ENCODE results near the gene FYB2. TPM values are rescaled to one million over a fixed set of nuclear protein-coding genes. Genes with fewer than 3 reads are reported as not detected.

FYB2 gene
- polyA plus RNA-seq, 1 donor (not counting 4 experiments of a cell fraction or from before 2014, with no cell fraction given) = not detected

DNA sequence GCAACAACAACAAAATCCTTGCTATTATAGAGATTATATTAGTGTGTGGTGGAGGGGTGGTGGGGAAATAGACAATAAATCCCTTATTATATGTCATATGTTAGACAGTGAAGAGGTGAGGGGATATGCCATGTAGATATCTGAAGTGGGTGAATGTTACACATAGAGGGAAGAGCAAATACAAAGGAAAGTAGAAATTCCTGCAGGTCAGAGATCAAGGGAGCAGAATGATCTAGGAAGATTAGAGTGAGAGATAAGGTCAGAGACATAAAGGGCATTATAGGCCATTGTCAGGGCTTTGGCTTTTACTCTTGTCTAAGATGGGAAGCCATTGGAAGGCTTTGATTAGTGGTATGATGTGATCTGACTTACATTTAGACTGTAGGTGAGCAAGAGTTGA lies 135.6 kb downstream of the FYB2 start:
- Histone ChIP-seq H3K4me3 (ENCODE audit: control insufficient read depth in 2 of 3, extremely low read depth in 1 of 3, insufficient read depth in 2 of 3, low read depth in 1 of 3, low read length in 3 of 3) (no peak overlapping the region), H3K4me2 (ENCODE audit: control insufficient read depth, extremely low read depth, insufficient read depth, low read depth, low read length) (no peak overlapping the region), H3K27me3 (ENCODE audit: control insufficient read depth, extremely low read depth, insufficient read depth, low read length) (no peaks in the 10 kb centered on the region), H3K79me2 (ENCODE audit: control insufficient read depth, insufficient read depth, low read length) (no peaks in the 10 kb centered on the region), H3K9ac (ENCODE audit: control insufficient read depth, extremely low read depth, insufficient read depth, low read length) (no peak overlapping the region), H2AFZ (ENCODE audit: control insufficient read depth, low read length) (no peak overlapping the region), H3K9me3 (ENCODE audit: control insufficient read depth, low read depth, low read length) (no peaks in the 10 kb centered on the region), H4K20me1 (ENCODE audit: control insufficient read depth, extremely low read depth, insufficient read depth, low read length) (no peaks in the 10 kb centered on the region), H3K27ac (ENCODE audit: control insufficient read depth, insufficient read depth, low read length) (no peak overlapping the region), H3K36me3 (ENCODE audit: control insufficient read depth in 2 of 2, extremely low read depth in 1 of 2, insufficient read depth in 2 of 2, low read length in 2 of 2) (no peaks in the 10 kb centered on the region), H3K9me1 (ENCODE audit: control insufficient read depth, extremely low read depth, insufficient read depth, low read length) (no peaks in the 10 kb centered on the region), H3K4me1 (ENCODE audit: control insufficient read depth, extremely low read depth, insufficient read depth, low read length) (peaks cover 11% of the 10 kb centered on the region)
- DNase-seq (ENCODE audit: low read depth, low spot score) (no peak), FAIRE-seq (no peak)
- dilution Hi-C loops (cut with MboI; ENCODE audit: extremely low pct_ligation_motif_present, low sequenced_read_pairs) = no loop called here
- no peak for TF ChIP-seq EZH2 (IDR thresholded peaks at IDR 0.05; ENCODE audit: low read length)
- TF ChIP-seq, protein P1, sequence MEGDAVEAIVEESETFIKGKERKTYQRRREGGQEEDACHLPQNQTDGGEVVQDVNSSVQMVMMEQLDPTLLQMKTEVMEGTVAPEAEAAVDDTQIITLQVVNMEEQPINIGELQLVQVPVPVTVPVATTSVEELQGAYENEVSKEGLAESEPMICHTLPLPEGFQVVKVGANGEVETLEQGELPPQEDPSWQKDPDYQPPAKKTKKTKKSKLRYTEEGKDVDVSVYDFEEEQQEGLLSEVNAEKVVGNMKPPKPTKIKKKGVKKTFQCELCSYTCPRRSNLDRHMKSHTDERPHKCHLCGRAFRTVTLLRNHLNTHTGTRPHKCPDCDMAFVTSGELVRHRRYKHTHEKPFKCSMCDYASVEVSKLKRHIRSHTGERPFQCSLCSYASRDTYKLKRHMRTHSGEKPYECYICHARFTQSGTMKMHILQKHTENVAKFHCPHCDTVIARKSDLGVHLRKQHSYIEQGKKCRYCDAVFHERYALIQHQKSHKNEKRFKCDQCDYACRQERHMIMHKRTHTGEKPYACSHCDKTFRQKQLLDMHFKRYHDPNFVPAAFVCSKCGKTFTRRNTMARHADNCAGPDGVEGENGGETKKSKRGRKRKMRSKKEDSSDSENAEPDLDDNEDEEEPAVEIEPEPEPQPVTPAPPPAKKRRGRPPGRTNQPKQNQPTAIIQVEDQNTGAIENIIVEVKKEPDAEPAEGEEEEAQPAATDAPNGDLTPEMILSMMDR (optimal IDR thresholded peaks at IDR 0.05 in 1 of 3, IDR thresholded peaks at IDR 0.05 in 1 of 3, conservative IDR thresholded peaks at IDR 0.05 in 1 of 3; ENCODE audit: extremely low read depth in 1 of 3, insufficient read depth in 2 of 3, low read length in 3 of 3) = no peak

DNA sequence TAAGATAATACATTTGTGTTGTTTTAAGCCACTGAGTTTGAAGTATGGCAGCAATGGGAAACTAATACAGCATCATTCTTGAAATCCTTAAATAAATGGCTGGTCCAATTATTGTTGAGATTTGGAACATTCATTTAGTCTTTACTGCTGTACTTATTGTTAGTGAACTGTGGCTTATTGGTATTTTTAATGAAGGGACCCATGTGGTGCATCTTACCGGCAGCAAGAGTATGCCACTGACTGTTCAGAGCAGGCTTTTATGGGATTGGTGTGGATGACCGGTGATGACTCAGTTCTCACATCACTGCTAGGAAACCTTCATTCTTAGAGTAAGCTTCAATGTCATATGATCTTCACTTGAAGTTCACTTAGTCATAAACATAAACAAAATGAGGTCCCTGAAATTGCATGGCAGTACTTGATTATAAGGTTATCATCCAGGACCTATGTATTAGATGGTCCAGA lies 142.6 kb downstream of the FYB2 start:
- Histone ChIP-seq H3K9me1 (ENCODE audit: control insufficient read depth, extremely low read depth, insufficient read depth, low read length) (no peaks in the 10 kb centered on the region), H3K27ac (ENCODE audit: control insufficient read depth, insufficient read depth, low read length) (no peak overlapping the region), H3K36me3 (ENCODE audit: control insufficient read depth in 2 of 2, extremely low read depth in 1 of 2, insufficient read depth in 2 of 2, low read length in 2 of 2) (no peaks in the 10 kb centered on the region), H3K27me3 (ENCODE audit: control insufficient read depth, extremely low read depth, insufficient read depth, low read length) (no peaks in the 10 kb centered on the region), H3K9ac (ENCODE audit: control insufficient read depth, extremely low read depth, insufficient read depth, low read length) (no peak overlapping the region), H3K4me3 (ENCODE audit: control insufficient read depth in 2 of 3, extremely low read depth in 1 of 3, insufficient read depth in 2 of 3, low read depth in 1 of 3, low read length in 3 of 3) (no peak overlapping the region), H2AFZ (ENCODE audit: control insufficient read depth, low read length) (no peak overlapping the region), H3K79me2 (ENCODE audit: control insufficient read depth, insufficient read depth, low read length) (no peaks in the 10 kb centered on the region), H4K20me1 (ENCODE audit: control insufficient read depth, extremely low read depth, insufficient read depth, low read length) (no peaks in the 10 kb centered on the region), H3K9me3 (ENCODE audit: control insufficient read depth, low read depth, low read length) (no peaks in the 10 kb centered on the region), H3K4me2 (ENCODE audit: control insufficient read depth, extremely low read depth, insufficient read depth, low read depth, low read length) (no peak overlapping the region), H3K4me1 (ENCODE audit: control insufficient read depth, extremely low read depth, insufficient read depth, low read length) (no peaks in the 10 kb centered on the region)
- dilution Hi-C loops (cut with MboI; ENCODE audit: extremely low pct_ligation_motif_present, low sequenced_read_pairs) = no loop called here
- no peak for TF ChIP-seq EZH2 (IDR thresholded peaks at IDR 0.05; ENCODE audit: low read length)
- TF ChIP-seq, protein P1 (optimal IDR thresholded peaks at IDR 0.05 in 1 of 3, IDR thresholded peaks at IDR 0.05 in 1 of 3, conservative IDR thresholded peaks at IDR 0.05 in 1 of 3; ENCODE audit: extremely low read depth in 1 of 3, insufficient read depth in 2 of 3, low read length in 3 of 3) = no peak
- DNase-seq (ENCODE audit: low read depth, low spot score) (no peak), FAIRE-seq (no peak)
